ENCODE measurements around the gene PUSL1.

Gene PUSL1

DNA sequence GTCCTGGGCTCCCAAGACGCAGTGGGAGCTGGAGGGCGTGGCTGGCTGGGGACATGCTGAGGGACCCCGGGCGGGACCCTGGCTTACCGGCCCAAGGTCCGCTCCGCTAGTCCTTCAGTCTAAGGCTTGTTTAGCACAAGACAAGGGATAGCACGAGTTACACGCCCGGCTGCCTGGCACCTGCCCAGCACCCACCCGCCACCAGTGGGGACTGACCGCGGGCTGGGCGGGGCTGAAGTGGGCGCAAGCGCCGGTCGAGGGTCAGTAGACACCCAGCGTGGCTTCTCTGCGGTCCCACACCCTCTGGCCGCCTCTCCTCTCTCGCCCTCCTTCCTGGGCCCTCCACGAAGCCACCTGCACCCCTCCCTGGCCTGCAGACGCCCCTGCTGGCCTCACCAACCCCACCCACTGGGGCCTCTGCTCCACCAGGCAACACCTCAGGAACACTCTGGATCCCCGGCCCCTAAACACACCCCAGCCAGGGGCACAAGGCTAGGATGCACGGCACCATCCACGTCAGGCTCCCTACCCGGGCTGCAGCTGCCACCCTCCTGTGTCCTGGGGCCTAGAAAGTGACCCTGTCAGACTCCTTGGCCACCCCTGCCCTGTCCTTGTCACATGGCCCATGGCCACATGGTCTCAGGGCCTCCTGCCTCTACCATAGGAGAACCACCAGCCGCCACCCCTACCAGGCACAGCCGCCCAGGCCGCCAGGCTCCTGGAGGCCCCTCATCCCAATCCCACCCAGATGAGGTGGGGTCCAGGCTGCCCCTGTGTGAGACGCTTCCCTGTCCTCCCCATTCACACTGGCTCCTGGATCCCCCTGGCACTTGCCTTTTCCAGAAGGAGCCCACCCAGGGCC lies 28.8 kb downstream of the PUSL1 start:
- in situ Hi-C loops (cut with MboI; ENCODE audit: low sequenced_read_pairs), result no loop called here

DNA sequence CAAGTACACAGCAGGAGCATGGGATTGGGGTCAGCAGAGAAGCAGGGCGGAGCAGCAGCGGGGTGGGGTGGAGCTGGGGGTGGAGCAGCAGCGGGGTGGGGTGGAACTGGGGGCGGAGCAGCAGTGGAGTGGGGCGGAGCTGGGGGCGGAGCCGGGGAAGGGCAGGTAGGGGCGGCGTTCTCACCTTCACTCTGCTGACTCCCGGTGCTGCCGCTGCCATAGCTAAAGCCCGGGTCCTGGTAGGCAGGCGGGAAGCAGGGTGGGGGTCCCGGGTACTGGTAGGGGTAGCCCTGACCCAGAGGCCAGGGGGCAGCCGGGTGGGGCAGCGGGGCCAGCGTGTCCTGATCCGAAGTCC lies 29.4 kb downstream of the PUSL1 start:
- in situ Hi-C loops (cut with MboI; ENCODE audit: low sequenced_read_pairs), result no loop called here

DNA sequence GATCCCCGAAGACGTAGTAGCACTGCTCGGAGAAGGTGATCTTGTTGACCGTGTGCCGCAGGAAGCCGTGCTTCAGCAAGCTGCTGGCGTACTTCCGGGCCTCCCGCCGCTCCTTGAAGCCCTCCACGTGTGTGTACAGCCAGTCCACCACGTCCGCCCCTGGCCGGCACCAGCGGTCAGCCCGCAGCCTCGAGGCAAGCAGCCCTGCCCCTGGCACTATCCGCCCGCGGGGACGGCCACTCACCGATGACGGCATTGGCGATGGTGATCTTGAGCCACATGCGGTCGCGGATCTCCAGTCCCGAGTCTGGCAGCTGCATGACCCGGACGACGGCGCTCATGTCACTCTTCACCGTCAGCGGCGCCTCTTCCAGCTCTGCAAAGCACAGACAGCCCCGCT lies 29.9 kb downstream of the PUSL1 start:
- in situ Hi-C loops (cut with MboI; ENCODE audit: low sequenced_read_pairs), result no loop called here

DNA sequence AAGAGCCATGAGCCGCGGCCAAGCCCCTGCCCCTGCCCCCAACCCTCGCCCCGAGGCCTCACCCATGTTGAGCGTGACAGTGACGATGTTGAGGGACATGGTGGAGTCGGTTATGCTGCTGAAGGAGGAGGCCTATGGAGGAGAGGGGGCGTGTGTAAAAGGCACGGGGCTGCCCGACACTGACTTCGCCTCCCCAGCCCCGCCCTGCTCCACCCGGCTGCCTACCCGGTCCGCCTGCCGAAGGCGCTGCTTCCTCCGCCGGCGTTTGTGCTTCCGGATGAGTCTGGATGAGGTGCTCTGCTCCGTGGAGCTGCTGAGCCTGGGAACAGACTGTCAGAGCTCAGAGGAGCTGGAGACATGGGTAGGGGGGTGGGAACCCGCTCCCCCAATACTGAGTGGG lies 31.8 kb downstream of the PUSL1 start:
- in situ Hi-C loops (cut with MboI; ENCODE audit: low sequenced_read_pairs), result no loop called here

DNA sequence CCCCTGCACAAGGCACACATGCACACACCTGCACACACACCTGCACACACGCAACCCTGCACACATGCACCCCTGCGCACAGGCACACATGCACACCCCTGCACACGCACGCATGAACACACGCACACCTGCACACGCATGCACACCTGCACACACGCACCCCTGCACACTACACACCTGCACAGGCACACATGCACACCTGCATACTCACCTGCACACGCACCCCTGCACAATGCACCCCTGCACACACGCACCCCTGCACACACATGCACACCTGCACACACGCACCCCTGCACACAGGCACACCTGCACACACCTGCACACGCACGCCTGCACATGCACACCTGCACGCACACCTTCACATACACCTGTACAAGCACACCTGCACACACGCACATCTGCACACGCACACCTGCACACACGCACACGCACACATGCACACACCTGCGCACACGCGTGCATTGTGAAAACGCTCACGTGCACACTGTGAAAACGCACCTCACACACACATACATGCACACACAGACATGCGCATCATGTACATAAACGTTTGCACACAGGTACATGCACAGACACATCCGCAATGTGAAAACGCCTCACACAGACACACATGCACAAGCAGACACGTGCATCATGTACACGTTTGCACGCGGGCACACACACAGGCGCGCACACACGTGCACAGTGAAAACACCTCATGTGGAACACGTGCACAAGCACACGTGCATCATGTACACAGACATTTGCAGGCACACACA lies 32.6 kb downstream of the PUSL1 start:
- in situ Hi-C loops (cut with MboI; ENCODE audit: low sequenced_read_pairs), result no loop called here

DNA sequence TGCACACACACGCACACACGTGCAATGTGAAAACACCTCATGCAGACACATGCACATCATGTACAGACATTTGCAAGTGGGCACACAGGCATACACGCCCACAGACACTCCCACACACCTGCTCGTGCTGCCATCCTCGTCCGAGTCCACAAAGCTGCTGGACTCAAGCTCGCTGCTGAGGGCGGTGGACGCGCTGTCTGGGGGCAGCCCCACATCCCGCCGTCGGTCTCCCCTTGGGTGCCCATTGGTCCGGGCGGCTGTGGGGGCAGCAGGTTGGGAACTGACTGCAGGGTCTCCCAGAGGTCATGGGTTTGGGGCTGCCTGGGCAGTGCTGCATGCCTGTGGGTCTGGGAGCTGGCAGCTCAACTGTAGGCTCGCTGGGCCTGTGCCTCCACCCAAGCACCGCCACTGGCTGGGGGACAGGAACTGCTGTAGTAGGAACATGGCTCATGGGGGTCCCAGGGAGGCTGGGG lies 33.2 kb downstream of the PUSL1 start:
- in situ Hi-C loops (cut with MboI; ENCODE audit: low sequenced_read_pairs), result no loop called here

DNA sequence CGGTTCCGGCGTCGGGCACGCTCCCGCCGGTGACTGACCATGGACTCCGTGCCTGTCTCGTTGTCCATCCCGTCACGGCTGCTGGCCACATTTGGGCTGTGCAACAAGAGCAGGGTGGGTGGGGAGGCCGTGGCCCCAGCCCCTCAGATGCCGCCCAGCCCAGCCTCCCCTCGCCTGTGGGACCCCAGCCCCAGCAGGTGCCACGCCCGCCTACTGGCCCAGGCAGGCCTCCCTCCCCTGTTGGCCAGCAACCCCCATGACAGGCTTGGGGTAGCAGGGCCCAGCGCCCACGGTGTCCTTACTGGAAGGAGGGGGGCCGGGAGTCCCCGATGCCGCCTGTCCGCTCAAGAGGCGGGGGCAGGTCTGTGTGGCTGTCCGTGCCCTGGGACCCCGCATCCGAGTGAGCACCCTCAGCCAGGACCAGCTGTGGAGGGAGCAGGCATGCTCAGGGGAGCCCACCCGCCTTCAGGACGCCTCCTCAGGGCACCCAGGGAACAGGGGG lies 33.7 kb downstream of the PUSL1 start:
- in situ Hi-C loops (cut with MboI; ENCODE audit: low sequenced_read_pairs), result no loop called here

DNA sequence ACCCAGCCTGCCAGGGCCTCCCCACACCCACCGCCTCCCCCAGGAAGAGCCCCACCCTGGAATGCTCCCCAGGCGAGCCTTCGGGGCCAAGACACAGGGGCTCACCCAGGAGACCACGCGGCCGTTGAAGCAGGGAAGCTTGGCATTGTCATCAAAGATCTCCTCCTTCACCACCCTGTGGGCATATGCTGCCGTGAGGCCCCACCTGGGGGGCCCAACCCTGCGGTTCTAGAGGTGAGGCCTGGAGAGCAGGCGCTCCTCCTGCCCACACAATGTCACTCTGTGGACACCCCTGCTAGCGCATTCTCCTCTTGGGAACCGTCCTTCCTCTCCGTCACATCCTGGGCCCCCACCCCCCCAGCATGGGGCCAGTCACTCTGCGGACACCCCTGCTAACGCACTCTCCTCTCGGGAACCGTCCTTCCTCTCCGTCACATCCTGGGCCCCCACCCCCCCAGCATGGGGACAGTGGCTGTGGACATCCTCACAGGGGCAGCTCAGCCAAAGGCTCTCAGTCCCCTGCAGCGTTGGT lies 34.3 kb downstream of the PUSL1 start:
- in situ Hi-C loops (cut with MboI; ENCODE audit: low sequenced_read_pairs), result no loop called here

DNA sequence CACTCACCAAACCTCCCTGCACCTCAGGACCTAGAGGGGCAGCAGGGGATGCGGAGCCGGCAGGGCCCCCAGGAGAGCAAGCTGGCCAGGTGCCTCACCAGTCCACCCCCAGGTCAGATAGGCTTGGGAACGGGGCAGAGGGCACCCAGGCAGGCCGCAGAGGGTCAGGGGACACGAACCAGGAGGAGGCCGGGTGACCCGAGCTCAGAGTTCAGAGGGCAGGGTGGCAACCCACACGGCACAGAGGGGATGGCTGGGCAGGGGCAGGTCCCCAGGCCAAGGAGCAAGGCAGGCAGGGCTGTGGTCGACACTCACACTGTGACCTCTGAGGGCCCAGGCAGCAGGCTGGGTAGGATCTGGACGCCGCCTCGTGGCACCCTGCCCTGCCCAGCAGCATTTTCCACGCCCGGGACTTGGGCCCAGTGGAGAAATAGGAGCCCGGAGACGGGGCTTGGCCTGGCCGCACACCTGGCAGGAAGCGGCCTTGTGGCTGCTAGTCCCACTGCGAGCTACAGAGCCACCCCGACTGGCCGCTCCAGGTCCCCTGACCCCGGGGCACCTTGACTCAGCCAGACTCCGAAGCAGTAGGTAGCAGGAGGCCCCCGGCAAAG lies 35.5 kb downstream of the PUSL1 start:
- in situ Hi-C loops (cut with MboI; ENCODE audit: low sequenced_read_pairs), result no loop called here

DNA sequence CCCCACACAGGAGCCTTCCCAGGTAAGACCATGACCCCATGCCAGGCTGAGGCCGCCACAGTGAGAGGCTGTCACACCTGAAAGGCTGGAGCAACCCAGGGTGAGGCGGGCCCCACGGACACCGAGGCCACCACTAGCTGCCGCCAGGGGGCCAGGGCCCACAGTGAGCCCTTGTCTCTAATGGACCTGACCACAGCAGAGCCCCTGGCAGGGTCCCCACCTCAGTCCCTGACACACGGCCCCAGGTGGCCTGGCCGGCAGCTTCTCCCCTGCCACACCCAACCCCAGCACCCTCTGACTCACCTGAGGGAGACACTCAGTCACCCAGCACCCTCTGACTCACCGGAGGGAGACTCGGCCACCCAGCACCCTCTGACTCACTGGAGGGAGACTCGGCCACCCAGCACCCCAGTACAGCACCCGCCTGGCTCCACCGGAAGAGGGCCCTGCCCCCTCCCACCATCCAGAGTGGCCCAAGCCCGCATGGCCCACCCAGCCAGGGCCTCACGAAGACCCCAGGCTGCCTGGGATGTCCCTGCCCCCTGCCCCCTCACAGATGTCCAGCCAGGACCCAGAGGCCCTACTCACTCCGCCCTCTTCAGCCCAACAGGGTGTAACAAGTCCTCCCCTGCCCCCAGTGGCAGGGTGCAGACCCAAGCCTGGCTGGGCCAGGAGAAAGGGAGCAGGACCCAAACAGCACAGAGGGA lies 36.4 kb downstream of the PUSL1 start:
- in situ Hi-C loops (cut with MboI; ENCODE audit: low sequenced_read_pairs), result no loop called here

DNA sequence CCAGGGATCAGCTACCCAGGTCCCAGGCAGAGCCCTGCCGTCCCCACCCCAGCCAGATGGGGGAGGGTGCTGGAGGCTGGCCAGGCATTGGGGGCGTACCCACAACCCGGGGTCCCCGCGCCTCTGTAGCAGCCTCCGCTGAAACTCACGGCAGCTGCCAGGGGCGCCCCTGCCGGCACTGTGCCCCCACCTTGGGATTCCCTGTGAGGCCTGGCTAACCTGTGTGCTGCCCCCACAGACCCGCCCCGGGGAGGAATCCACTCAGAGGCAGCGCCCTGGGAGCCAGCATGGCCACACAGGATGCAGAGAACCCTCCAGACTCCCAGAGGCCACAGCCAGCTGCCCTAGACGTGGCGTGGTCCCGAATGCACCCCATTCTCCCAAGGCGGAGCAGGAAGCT lies 37.0 kb downstream of the PUSL1 start:
- in situ Hi-C loops (cut with MboI; ENCODE audit: low sequenced_read_pairs), result no loop called here

DNA sequence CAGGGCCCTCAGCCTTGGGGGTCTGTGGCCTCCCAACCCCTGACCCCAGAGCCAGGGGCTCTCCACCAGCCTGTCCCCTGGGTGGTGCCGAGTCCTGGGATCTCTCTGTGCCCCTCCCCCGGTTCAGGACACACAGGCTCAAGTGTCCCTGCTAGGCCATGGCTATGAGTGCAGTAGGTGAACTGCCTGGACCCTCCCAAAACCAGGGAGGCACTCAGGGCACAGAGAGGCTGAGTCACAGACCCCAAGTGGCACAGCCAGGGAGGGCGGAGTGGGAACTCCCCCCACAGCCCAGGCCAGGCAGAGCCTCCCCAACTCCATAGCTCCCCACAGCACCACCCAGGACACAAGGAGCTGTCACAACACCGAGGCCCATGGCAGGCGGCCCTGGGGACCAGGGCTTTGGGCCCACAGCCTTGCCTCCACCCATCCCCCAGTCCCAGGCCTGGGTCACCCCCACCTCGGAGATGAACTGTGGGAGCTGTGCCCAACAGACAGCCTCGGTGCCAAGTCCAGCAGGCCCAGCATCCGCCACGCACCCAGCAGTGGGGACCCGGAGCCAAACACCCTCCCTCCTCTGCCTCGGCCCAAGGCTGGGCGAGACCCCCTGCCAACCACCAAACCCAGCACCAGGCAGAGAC lies 37.6 kb downstream of the PUSL1 start:
- in situ Hi-C loops (cut with MboI; ENCODE audit: low sequenced_read_pairs), result no loop called here

DNA sequence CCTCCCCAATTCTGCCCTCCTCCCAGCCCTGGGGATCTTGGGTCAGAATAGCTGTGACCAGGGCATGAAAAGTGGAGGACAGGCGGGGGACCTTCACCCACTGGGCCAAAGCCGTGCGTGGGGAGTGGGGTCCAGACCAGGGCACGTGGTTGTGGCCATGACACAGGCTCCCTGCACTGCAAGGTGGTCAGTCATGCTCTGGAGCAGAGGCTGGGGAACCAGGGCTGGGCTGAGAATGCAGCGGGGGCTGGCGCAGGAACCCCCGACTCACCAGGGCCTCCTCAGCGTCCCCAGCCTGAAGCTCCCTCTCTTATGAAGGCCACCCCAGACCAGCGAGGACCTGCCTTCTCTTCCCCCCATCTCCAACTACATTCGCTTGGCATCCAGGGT lies 38.1 kb downstream of the PUSL1 start:
- in situ Hi-C loops (cut with MboI; ENCODE audit: low sequenced_read_pairs), result no loop called here

DNA sequence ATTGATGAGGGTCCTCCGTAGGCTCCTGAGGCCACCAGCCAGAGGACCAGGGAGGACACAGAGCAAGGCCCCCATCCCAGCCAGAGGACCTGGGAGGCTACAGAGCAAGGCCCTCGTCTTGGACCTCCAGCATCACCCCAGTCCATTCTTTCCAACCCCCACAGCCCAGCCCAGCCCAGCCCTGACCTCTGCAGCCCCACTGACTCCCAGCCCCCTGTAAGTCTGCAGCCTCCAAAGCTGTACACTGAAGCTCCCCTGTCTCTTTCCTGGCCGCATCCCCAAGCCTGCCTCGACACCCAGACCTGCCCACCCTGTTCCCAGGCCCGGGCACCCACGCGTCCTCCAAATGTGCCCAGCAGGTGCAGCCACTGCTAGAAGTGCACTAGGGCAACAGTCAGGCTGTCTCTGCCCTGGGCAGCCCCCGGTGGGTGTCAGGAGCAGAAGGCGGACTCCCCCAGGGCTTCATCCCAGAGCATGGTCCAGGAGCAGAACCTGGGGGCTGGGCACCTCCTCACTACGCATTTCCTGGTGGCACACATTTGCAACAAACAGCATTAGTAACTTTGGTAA lies 38.7 kb downstream of the PUSL1 start:
- in situ Hi-C loops (cut with MboI; ENCODE audit: low sequenced_read_pairs), result no loop called here

DNA sequence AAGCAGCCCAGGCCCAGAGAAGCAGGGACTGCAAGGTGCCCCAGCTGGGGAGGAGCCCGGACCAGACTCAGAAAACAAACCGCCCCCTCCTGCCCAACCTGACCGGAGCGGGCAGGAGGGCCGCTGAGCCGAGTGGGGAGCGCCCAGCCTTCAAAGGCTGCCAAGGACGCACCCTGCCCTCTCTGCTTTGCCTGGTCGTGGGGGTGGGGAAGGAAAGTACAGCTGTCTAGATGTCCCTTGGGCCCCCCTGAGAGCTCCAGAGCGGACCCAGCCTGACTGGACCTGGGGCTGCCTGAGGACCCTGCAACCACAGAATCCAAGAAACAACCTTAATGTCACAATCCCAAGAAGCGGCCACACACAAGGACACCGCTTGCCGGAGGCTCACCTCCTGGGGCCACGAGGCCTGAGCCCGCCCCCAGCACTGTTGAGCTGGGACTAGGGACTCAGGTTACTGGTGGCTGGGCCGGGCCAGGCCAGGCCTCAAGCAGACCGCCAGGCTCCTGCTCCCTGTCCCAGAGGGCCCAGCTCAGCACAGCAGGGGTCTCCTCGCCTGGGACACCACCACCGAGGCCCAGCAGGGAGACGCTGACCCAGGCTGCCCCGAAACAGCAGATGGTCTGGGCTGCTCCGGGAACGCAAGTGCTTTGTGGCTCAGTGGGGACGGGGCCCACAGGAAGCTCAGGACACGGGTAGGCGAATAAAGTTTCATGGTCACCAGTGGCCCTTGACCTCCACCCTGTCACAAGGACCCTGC lies 39.4 kb downstream of the PUSL1 start:
- in situ Hi-C loops (cut with MboI; ENCODE audit: low sequenced_read_pairs), result no loop called here

DNA sequence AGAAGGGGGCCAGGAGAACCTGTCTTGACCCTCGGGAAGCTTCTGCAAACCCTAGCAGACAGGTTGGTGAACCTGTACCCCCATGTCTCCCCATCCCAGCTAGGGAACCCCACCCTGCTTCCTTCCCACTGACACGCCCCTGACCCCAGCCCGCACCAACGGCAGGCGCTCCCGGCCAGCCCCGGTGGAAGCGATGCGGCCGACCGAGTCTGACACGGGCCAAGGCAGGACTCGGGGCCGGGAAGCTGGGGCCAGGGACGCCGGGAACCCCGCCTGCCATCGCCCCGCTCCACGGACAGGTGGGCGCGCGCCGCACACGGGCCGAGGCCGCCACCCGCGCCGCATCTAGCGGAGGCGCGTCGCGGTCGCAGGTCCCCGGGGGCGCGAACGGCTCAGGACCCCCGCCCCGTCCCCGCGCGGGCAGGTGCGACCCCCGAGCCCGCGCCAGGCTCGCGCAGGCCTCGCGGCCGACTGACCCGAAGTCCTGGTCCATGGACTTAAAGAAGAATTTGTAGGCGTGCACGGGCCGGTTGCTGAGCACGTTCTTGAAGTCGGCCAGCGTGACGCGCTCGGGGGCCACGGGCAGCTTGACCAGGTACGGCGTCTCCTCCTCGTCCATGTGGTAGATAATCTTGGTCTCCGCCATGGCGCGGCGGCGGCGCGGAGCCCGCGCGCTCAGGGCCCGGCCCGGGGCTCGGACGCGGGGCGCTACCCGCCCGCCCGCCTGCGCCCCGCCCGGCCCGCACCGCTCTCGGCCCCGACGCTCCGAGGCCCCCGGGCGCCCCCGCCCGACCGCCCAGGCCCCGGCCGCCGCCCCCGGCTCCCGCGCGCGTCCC lies 40.2 kb downstream of the PUSL1 start:
- in situ Hi-C loops (cut with MboI; ENCODE audit: low sequenced_read_pairs), result no loop called here

DNA sequence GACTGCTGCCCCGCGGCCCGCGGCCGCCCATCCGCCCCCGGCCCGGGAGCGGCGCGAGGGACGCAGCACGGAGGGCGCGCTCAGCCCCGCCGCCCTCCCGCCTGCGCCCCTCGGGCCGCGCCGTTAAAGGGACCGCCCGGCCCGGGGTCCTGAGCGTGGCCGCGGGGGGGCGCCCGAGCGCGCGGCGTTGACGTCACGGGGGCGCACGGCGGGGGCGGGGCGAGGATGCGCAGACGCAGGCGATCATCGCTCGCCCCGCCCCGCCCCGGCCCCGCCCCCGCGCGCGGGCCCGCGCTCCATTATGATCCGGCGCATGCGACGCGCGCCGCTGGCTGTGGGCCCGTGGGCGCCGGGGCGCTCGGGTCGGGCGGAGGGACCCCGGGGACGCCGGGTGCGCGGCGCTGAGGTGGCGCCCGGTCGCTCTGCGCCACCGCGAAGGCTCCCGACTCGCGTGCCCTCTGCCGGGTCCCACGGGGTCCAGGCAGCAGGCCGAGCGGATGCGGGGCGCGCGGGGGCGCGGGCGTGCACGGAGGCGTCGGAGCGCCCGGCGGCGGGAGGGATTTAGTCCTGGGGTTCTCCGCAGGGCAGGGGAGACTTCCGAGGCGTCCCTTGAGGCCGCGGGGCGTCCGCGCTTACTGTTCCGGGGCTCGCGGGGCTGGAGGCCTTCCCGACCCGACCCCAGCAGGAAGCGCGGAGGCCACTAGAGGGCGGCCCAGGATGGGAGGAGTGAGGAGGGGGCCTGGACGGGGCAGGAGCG lies 41.0 kb downstream of the PUSL1 start, which contains the start of gene DVL1:
Gene DVL1, minus strand, starts transcription at position 163 of the 757 bp plus-strand sequence. CDS start 353 bp downstream, outside the sequence.
- in situ Hi-C loops (cut with MboI; ENCODE audit: low sequenced_read_pairs), result no loop called here
